Gastrocnemius medialis (tissue), 4 donors: ENCODE results near the gene PRSS1. TPM values are rescaled to one million over a fixed set of nuclear protein-coding genes. Genes with fewer than 3 reads are reported as not detected.
A peak's percentile ranks its signal among the peaks of the same experiment; 100 is the strongest.

Experiments used
- ATAC-seq, 2 donors: fragments of 150-250 bp; one replicate each; pipeline ENCODE4 v1.9.1; 2016
- DNase-seq, 2 donors: peaks; one replicate each; pipeline ENCODE4 v3.0.0-alpha.2; 2019
- H3K27ac ChIP-seq, 4 donors: fragments of 200-600 bp; sonication (generic); 1 replicate in 1 of 4; 2 replicates in 3 of 4; pipeline ENCODE4 v1.5.1; 2016 to 2018; ENCODE audit warnings: mild to moderate bottlenecking in 2 of 4, moderate library complexity in 1 of 4
- H3K27me3 ChIP-seq, 3 donors: fragments of 200-600 bp; sonication (generic) in 2 of 3; 1 replicate in 1 of 3; 2 replicates in 2 of 3; pipeline versions ENCODE4 v1.5.1 to v1.6.0; 2016 to 2019; ENCODE audit warnings: mild to moderate bottlenecking in 1 of 3, moderate library complexity in 1 of 3
- H3K36me3 ChIP-seq, 2 donors: fragments of 200-600 bp; sonication (generic) in 1 of 2; one replicate each; pipeline ENCODE4 v1.5.1; 2017 to 2018
- H3K4me1 ChIP-seq, 2 donors: fragments of 200-600 bp; sonication (generic) in 1 of 2; one replicate each; pipeline ENCODE4 v1.5.1; 2016 to 2017; ENCODE audit warnings: mild to moderate bottlenecking in 2 of 2
- H3K4me3 ChIP-seq, 4 donors: fragments of 200-600 bp; sonication (generic) in 3 of 4; 1 replicate in 1 of 4; 2 replicates in 3 of 4; pipeline ENCODE4 v1.5.1; 2016 to 2019; ENCODE audit warnings: mild to moderate bottlenecking in 2 of 4
- H3K9me3 ChIP-seq, 3 donors: fragments of 200-600 bp; sonication (generic) in 2 of 3; 1 replicate in 1 of 3; 2 replicates in 2 of 3; pipeline ENCODE4 v1.5.1; 2016 to 2019
- POLR2A ChIP-seq, 2 donors: fragments of 450-650 bp; IDR thresholded peaks; one replicate each; pipeline ENCODE4 v1.6.1; 2017; ENCODE audit warnings: antibody characterized with exemption in 2 of 2, mild to moderate bottlenecking in 2 of 2, moderate library complexity in 2 of 2
- in situ Hi-C, 4 donors: fragments of 200-750 bp; cut with MboI; loops; one replicate each; pipeline versions ENCODE4 v1.15.0 to v1.8.0; 2017; ENCODE audit warnings: low sequenced_read_pairs in 4 of 4
- intact Hi-C: fragments of 100-400 bp; cut with DNase I; formaldehyde crosslinking; loops from one replicate; pipeline ENCODE4 v1.15.1; 2023; ENCODE audit warnings: low total_unique reads
- total RNA-seq, 4 donors: library from RNA; depleted of rRNA; stranded (reverse); fragments of >200 nt; gene quantifications; one replicate each; pipeline versions ENCODE4 v1.1.0 to v1.2.3, GENCODE V29; 2016
- TF ChIP-seq, protein P1 (sequence below), 5 experiments: fragments of 450-650 bp in 3 of 5; fragments of 200-600 bp in 2 of 5; sonication (generic) in 2 of 5; IDR thresholded peaks in 4 of 5; conservative IDR thresholded peaks in 1 of 5; 1 replicate in 4 of 5; 2 replicates in 1 of 5; pipeline ENCODE4 v1.5.1; 2016 to 2019; ENCODE audit warnings: antibody characterized with exemption in 5 of 5, mild to moderate bottlenecking in 3 of 5, moderate library complexity in 3 of 5

PRSS1 gene
- total RNA-seq, 4 donors from 2014 or later, result not detected

DNA sequence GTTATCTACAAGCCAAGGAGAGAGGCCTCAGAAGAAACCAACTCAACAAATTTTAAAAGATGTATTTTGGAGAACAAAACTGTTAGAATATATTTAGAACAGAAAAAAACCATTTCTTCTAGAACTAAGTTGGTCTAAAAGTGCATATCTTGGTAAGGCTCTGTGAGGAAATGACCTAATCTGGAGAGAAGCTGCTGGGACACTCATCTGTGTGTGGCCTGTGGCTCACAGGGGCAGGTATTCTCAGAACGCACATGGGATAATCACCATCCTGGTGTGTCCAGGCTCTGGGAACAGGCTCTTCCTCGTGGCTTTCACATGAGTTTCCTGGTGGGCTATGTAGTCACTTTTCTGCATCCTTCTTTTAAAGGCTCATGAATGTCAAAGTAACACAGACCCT, 38.1 kb upstream of the PRSS1 start:
- no peaks in the 10 kb centered on the region for H3K9me3 ChIP-seq
- no peak overlapping the region for H3K4me3 ChIP-seq
- DNase-seq (no peak), ATAC-seq (no peak)
- H3K27me3 ChIP-seq, result no peaks in the 10 kb centered on the region
- no peak overlapping the region for H3K27ac ChIP-seq
- no peaks in the 10 kb centered on the region for H3K36me3 ChIP-seq
- intact Hi-C loops (loop anchor here (5.0 kb wide), 1 partner anchor 79 kb away; no protein-coding TSS in a partner anchor), in situ Hi-C loops (loop anchor here in 2 of 4 donors (5.0 kb wide), 1 partner anchor 71 kb away; no protein-coding TSS in a partner anchor)
- TF ChIP-seq, protein P1, sequence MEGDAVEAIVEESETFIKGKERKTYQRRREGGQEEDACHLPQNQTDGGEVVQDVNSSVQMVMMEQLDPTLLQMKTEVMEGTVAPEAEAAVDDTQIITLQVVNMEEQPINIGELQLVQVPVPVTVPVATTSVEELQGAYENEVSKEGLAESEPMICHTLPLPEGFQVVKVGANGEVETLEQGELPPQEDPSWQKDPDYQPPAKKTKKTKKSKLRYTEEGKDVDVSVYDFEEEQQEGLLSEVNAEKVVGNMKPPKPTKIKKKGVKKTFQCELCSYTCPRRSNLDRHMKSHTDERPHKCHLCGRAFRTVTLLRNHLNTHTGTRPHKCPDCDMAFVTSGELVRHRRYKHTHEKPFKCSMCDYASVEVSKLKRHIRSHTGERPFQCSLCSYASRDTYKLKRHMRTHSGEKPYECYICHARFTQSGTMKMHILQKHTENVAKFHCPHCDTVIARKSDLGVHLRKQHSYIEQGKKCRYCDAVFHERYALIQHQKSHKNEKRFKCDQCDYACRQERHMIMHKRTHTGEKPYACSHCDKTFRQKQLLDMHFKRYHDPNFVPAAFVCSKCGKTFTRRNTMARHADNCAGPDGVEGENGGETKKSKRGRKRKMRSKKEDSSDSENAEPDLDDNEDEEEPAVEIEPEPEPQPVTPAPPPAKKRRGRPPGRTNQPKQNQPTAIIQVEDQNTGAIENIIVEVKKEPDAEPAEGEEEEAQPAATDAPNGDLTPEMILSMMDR (IDR thresholded peaks at IDR 0.05 in 4 of 5, conservative IDR thresholded peaks at IDR 0.05 in 1 of 5), result no peak
- no peak for TF ChIP-seq POLR2A (IDR thresholded peaks at IDR 0.05)
- H3K4me1 ChIP-seq, result peaks cover 7 to 8% of the 10 kb centered on the region in 2 donors

DNA sequence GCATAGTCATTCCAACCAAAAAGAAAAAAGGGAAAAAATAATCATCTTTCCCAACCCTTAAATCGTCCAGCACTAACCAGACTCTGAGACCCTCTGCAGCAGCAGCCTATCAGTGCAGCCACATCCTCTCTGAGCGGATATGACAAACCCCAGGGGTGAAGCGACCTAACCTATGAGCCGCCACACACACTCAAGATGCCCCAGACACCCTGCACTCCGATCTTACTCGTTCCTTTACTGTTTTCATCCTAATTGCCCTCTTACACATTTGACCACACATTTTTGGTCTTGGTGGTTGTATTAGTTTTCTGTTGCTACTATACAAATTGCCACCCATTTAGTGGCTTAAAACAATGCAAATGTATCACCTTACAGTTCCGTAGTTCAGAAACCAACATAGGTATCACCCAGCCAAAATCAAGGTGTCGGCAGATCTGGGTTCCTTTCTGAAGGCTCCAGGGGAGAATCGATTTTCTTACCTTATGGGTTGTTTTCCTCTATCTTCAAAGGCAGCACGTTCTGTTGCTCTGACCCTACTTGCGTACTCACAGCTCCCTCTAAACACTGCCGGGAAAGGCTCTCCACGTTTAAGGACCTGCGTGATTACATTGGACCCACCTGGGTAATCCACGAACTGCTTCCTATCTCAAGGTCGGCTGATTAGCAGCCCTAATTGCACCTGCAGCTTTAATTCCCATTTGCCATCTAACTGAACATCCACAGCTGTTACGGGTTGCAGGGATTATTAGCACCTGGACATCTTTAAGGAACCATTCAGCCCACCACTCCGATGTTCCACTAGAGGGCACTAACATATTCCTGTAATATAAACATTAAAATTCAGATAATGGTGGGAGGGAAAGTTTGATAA, 37.3 kb upstream of the PRSS1 start:
- H3K9me3 ChIP-seq, result no peaks in the 10 kb centered on the region
- H3K27ac ChIP-seq, result no peak overlapping the region
- ATAC-seq, result no peak
- no peak for TF ChIP-seq POLR2A (IDR thresholded peaks at IDR 0.05)
- TF ChIP-seq, protein P1 (IDR thresholded peaks at IDR 0.05 in 4 of 5, conservative IDR thresholded peaks at IDR 0.05 in 1 of 5), result peak; percentile 35 to 61 (median 41)
- in situ Hi-C loops, result loop anchor here in 2 of 4 donors (5.0 kb wide), 1 partner anchor 70 kb away; no protein-coding TSS in a partner anchor
- H3K36me3 ChIP-seq, result no peaks in the 10 kb centered on the region
- intact Hi-C loops, result loop anchor here (2.0 to 5.0 kb wide), 3 partner anchors 71 to 107 kb away; no protein-coding TSS in a partner anchor
- no peak for DNase-seq
- no peaks in the 10 kb centered on the region for H3K27me3 ChIP-seq
- H3K4me1 ChIP-seq, result peaks cover 7 to 8% of the 10 kb centered on the region in 2 donors
- H3K4me3 ChIP-seq, result no peak overlapping the region

DNA sequence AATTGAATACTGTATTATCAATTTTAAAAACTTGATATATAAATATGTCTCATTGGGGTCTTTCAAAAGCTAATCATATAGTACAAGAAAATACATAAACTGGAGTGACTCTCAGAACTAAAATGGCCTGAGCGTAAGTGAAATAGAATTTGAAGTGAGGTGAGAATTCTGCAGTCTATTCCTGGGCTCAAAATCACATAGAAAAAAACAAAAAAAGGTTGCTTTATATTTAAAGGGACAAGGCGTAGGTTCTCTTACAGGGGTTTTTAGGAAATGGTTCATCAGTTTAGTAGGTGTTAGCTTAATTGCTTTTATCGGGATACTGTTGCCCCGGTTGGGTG, 36.7 kb upstream of the PRSS1 start:
- Histone ChIP-seq H3K4me1 (peaks cover 7 to 8% of the 10 kb centered on the region in 2 donors), H3K4me3 (no peak overlapping the region), H3K27me3 (no peaks in the 10 kb centered on the region), H3K9me3 (no peaks in the 10 kb centered on the region), H3K36me3 (no peaks in the 10 kb centered on the region), H3K27ac (no peak overlapping the region)
- intact Hi-C loops, result loop anchor here (2.0 to 5.0 kb wide), 3 partner anchors 70 to 108 kb away; no protein-coding TSS in a partner anchor
- DNase-seq, result no peak
- no peak for ATAC-seq
- TF ChIP-seq POLR2A (IDR thresholded peaks at IDR 0.05), result no peak
- TF ChIP-seq, protein P1 (IDR thresholded peaks at IDR 0.05 in 4 of 5, conservative IDR thresholded peaks at IDR 0.05 in 1 of 5), result peak in 1 of 5 experiments; percentile 1
- in situ Hi-C loops, result loop anchor here in 2 of 4 donors (5.0 kb wide), 1 partner anchor 70 kb away; no protein-coding TSS in a partner anchor

DNA sequence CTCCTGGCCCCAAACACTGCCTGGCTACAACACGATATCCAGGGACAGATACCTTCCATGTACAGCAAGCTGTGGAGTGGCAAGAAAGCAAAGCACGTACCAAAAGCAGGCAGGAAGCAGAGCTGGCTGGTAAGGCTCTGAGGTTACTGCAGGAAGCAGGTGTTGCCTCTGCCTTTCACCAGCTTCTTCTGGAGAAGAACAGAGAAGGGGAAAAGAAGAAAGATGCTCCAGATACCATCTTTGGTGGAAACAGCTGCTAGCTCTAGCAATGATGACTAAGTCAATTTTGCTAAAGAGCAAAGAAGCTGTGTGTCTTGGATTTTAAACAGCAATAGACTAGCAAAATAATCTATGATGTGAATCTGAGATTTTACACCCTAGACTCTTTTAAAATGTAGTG, 34.9 kb upstream of the PRSS1 start:
- TF ChIP-seq POLR2A (IDR thresholded peaks at IDR 0.05), result no peak
- TF ChIP-seq, protein P1 (IDR thresholded peaks at IDR 0.05 in 4 of 5, conservative IDR thresholded peaks at IDR 0.05 in 1 of 5), result no peak

More for the DNA sequence above, 34.9 kb upstream of the PRSS1 start:
- in situ Hi-C loops (loop anchor here in 2 of 4 donors (5.0 kb wide), 1 partner anchor 68 kb away; no protein-coding TSS in a partner anchor), intact Hi-C loops (loop anchor here (5.0 kb wide), 1 partner anchor 82 kb away; no protein-coding TSS in a partner anchor)
- Histone ChIP-seq H3K27ac (no peak overlapping the region), H3K27me3 (no peaks in the 10 kb centered on the region), H3K4me1 (peaks cover 7 to 8% of the 10 kb centered on the region in 2 donors), H3K9me3 (no peaks in the 10 kb centered on the region), H3K4me3 (no peak overlapping the region), H3K36me3 (no peaks in the 10 kb centered on the region)
- ATAC-seq, result peak in 1 of 2 donors; percentile 30
- no peak for DNase-seq
